Measurements from ENCODE around the gene EXO1.

DNA sequence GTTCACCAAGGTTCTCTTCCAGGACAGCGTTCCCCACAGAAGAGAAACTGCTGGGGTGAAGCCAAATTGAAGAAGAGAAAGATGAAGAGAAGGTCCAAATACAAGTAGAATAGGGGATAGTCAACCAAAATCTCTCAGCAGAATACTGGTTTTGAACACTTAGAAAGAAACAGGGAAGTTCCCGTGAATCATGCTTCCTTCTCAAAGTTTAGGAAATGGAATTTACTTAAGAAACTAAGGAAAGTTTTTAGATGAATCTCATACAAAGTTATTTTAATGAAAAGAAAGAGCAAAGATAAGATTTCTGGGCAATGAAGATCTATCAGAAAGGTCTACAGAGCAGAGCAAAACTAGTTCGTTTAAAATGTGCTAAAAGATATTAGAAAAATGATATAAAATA, 43.3 kb downstream of the EXO1 start:
- TF ChIP-seq EZH2 (IDR thresholded peaks at IDR 0.05; ENCODE audit: borderline replicate concordance, low read depth, low read length, severe bottlenecking): no peak
- TF ChIP-seq, protein P1, sequence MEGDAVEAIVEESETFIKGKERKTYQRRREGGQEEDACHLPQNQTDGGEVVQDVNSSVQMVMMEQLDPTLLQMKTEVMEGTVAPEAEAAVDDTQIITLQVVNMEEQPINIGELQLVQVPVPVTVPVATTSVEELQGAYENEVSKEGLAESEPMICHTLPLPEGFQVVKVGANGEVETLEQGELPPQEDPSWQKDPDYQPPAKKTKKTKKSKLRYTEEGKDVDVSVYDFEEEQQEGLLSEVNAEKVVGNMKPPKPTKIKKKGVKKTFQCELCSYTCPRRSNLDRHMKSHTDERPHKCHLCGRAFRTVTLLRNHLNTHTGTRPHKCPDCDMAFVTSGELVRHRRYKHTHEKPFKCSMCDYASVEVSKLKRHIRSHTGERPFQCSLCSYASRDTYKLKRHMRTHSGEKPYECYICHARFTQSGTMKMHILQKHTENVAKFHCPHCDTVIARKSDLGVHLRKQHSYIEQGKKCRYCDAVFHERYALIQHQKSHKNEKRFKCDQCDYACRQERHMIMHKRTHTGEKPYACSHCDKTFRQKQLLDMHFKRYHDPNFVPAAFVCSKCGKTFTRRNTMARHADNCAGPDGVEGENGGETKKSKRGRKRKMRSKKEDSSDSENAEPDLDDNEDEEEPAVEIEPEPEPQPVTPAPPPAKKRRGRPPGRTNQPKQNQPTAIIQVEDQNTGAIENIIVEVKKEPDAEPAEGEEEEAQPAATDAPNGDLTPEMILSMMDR (IDR thresholded peaks at IDR 0.05; ENCODE audit: extremely low read depth in 1 of 2, insufficient read depth in 1 of 2, low read depth in 1 of 2, low read length in 2 of 2): no peak
- TF ChIP-seq, protein P2, sequence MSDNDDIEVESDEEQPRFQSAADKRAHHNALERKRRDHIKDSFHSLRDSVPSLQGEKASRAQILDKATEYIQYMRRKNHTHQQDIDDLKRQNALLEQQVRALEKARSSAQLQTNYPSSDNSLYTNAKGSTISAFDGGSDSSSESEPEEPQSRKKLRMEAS (IDR thresholded peaks at IDR 0.05; ENCODE audit: insufficient read depth, insufficient read length): no peak
- TF ChIP-seq POLR2AphosphoS5 (IDR thresholded peaks at IDR 0.05; ENCODE audit: insufficient read depth, low read depth, low read length): no peak
- TF ChIP-seq MYC (IDR thresholded peaks at IDR 0.05; ENCODE audit: low read depth, low read length): no peak
- TF ChIP-seq POLR2A (IDR thresholded peaks at IDR 0.05; ENCODE audit: low read depth, low read length): no peak
- TF ChIP-seq JUN (IDR thresholded peaks at IDR 0.05; ENCODE audit: borderline replicate concordance, insufficient read depth, insufficient read length, low read depth): no peak
